ENCODE results near the gene ERMARD. TPM values are rescaled to one million over a fixed set of nuclear protein-coding genes. Genes with fewer than 3 reads are reported as not detected.

The ERMARD gene
- total RNA-seq, 1 donor from 2014 or later = 34.2 TPM

DNA sequence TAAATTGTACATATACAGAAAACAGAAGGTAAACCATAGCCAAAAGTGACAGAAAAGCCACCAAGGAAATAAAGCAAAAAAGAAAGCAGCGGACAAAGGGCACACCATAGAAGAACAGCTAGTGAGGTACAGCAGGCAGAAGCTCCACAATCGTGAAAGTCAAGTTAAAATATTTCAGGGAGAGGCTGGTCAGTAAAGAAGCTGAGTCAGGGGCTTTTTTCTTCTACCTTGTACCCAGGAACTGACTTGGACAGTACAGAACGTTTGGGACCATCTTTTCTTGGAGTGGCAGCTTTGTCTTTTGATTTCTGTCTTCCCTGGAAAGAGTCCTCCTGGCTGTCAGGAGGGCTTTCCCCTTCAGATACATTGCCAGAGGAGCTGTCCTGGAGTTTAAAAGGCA lies 41.4 kb upstream of the ERMARD start:
- TF ChIP-seq, protein P1, sequence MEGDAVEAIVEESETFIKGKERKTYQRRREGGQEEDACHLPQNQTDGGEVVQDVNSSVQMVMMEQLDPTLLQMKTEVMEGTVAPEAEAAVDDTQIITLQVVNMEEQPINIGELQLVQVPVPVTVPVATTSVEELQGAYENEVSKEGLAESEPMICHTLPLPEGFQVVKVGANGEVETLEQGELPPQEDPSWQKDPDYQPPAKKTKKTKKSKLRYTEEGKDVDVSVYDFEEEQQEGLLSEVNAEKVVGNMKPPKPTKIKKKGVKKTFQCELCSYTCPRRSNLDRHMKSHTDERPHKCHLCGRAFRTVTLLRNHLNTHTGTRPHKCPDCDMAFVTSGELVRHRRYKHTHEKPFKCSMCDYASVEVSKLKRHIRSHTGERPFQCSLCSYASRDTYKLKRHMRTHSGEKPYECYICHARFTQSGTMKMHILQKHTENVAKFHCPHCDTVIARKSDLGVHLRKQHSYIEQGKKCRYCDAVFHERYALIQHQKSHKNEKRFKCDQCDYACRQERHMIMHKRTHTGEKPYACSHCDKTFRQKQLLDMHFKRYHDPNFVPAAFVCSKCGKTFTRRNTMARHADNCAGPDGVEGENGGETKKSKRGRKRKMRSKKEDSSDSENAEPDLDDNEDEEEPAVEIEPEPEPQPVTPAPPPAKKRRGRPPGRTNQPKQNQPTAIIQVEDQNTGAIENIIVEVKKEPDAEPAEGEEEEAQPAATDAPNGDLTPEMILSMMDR (IDR thresholded peaks at IDR 0.05; ENCODE audit: insufficient read depth, low read length, poor library complexity, severe bottlenecking) = no peak
- H3K36me3 ChIP-seq (ENCODE audit: control insufficient read depth, insufficient read depth, low read length) = no peaks in the 10 kb centered on the region
- DNase-seq (ENCODE audit: low read depth) = no peak
- H3K4me3 ChIP-seq (ENCODE audit: low read depth, low read length) = no peak overlapping the region
- H3K27me3 ChIP-seq (ENCODE audit: control insufficient read depth, insufficient read depth, low read length) = no peaks in the 10 kb centered on the region

DNA sequence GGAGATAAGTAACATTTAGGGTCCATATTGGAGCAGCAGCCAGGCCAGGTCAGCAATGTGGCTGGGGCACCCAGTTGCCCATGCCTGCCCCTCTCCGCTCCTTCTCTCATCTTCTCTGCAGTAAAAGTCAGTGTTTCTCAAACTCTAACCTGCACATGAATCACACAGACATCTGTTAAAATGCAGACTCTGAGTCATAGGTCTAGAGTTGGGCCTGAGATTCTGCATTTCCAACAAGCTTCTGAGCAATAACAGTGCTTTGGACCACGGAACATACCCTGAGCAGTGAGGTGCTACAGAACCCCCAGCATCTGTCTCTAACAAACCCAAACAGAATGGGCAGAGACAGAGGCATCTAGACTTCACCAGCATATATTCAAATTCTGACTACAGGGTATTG lies 37.2 kb upstream of the ERMARD start:
- TF ChIP-seq, protein P1 (IDR thresholded peaks at IDR 0.05; ENCODE audit: insufficient read depth, low read length, poor library complexity, severe bottlenecking) = no peak
- no peak for DNase-seq (ENCODE audit: low read depth)
- H3K4me3 ChIP-seq (ENCODE audit: low read depth, low read length) = no peak overlapping the region
- no peaks in the 10 kb centered on the region for H3K27me3 ChIP-seq (ENCODE audit: control insufficient read depth, insufficient read depth, low read length)
- no peaks in the 10 kb centered on the region for H3K36me3 ChIP-seq (ENCODE audit: control insufficient read depth, insufficient read depth, low read length)

DNA sequence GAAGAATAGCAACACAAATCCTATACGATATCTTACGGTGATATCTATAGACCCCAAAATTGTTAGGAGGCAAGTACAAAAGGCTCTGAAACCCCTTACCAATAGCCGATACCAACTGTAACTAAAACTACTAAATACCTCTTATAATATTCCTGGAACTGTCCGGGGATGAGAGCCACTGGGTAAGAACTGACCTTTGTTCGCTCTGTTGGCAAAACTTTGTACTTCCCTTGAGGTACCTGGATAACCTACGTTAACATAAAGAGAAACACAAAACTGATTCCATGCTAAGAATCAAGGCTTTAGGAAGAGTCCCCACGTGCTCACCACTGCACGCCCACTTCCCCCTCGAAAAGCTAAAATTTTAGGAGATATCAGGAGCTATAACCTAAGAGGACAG lies 36.8 kb upstream of the ERMARD start:
- TF ChIP-seq, protein P1 (IDR thresholded peaks at IDR 0.05; ENCODE audit: insufficient read depth, low read length, poor library complexity, severe bottlenecking) = no peak
- no peak overlapping the region for H3K4me3 ChIP-seq (ENCODE audit: low read depth, low read length)
- H3K36me3 ChIP-seq (ENCODE audit: control insufficient read depth, insufficient read depth, low read length) = no peaks in the 10 kb centered on the region
- no peaks in the 10 kb centered on the region for H3K27me3 ChIP-seq (ENCODE audit: control insufficient read depth, insufficient read depth, low read length)
- no peak for DNase-seq (ENCODE audit: low read depth)

DNA sequence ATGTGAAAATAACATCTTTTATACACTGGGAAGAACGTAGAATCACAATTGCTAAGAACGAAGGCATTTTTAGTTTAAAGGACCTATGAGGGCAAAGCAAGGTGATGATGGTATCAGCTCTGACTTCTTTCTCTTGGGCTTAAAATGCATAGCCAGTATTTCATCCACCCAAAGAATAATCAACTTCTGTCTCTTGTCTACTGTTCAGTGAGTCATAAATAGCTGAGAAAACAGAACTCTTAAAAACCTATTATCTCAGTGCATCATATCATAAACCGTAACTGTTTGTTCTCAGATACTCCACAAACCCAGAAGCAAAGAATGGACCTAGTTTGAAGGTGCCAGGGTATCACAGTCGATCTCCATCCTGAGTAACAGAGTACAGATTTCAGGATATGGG lies 32.3 kb upstream of the ERMARD start:
- DNase-seq (ENCODE audit: low read depth) = no peak
- Histone ChIP-seq H3K36me3 (ENCODE audit: control insufficient read depth, insufficient read depth, low read length) (no peaks in the 10 kb centered on the region), H3K4me3 (ENCODE audit: low read depth, low read length) (no peak overlapping the region), H3K27me3 (ENCODE audit: control insufficient read depth, insufficient read depth, low read length) (no peaks in the 10 kb centered on the region)
- TF ChIP-seq, protein P1 (IDR thresholded peaks at IDR 0.05; ENCODE audit: insufficient read depth, low read length, poor library complexity, severe bottlenecking) = no peak

DNA sequence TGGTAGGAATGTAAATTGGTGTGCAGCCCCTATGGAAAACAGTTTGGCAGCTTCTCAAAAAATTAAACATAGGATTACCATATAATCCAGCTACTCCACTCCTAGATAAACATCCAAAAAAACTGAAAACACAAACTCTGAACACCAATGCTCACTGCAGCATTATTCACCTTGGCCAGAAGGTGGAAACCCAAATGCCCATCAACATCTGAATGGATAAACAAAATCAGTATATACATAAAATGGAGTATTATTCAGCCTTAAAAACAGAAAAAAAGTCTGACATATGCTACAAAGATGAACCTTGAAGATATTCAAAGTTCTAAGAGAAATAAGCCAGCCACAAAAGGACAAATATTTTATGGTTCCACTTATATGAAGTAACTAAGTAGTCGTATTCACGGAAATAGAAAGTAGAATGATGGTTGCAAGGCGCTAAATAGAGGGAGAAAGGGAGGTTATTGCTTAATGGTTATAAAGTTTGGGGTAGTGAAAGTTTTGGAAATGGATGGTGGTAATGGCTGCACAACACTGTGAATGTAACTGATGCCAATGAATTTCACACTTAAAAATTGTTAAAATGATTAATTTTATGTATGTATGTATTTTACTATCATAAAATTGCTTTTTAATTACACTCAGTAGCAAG lies 31.1 kb upstream of the ERMARD start:
- TF ChIP-seq, protein P1 (IDR thresholded peaks at IDR 0.05; ENCODE audit: insufficient read depth, low read length, poor library complexity, severe bottlenecking) = no peak
- DNase-seq (ENCODE audit: low read depth) = no peak
- Histone ChIP-seq H3K4me3 (ENCODE audit: low read depth, low read length) (no peak overlapping the region), H3K27me3 (ENCODE audit: control insufficient read depth, insufficient read depth, low read length) (no peaks in the 10 kb centered on the region), H3K36me3 (ENCODE audit: control insufficient read depth, insufficient read depth, low read length) (no peaks in the 10 kb centered on the region)

Measured in kidney epithelial cell (primary cell).